HL-60 (cell line): ENCODE measurements around the gene KCNH1.

Source experiments
- DNase-seq, 2 experiments: peaks; one replicate each; pipeline ENCODE4 v3.0.0-alpha.2; 2010 to 2020; ENCODE audit warnings: low read depth in 1 of 2, low spot score in 1 of 2
- H3K27ac ChIP-seq: fragments of 250-450 bp; sonication (Bioruptor Pico); replicated peaks from 2 replicates; pipeline ENCODE4 v1.5.1; 2020; ENCODE audit warnings: mild to moderate bottlenecking, moderate library complexity
- H3K27me3 ChIP-seq: fragments of 250-450 bp; sonication (Bioruptor Pico); 2 replicates; pipeline ENCODE4 v1.5.1; 2021; ENCODE audit warnings: mild to moderate bottlenecking, moderate library complexity; ENCODE audit not compliant: insufficient read depth, poor library complexity, severe bottlenecking
- H3K4me3 ChIP-seq: replicated peaks from 2 replicates; pipeline ENCODE4 v1.5.1; 2011; ENCODE audit warnings: mild to moderate bottlenecking, control low read depth, low read length; ENCODE audit not compliant: insufficient read depth
- GABPA ChIP-seq: IDR thresholded peaks from 2 replicates; pipeline ENCODE4 v1.6.1; 2012; ENCODE audit warnings: low read depth
- POLR2AphosphoS5 ChIP-seq: IDR thresholded peaks from 2 replicates; pipeline ENCODE4 v1.6.1; 2012; ENCODE audit warnings: low read depth
- SPI1 ChIP-seq: IDR thresholded peaks from 2 replicates; pipeline ENCODE4 v1.6.1; 2012; ENCODE audit warnings: low read depth, mild to moderate bottlenecking, borderline replicate concordance
- TF ChIP-seq, protein P1 (sequence below): IDR thresholded peaks from 2 replicates; pipeline ENCODE4 v1.6.1; 2012; ENCODE audit warnings: low read depth; ENCODE audit not compliant: insufficient replicate concordance
- TF ChIP-seq, protein P2 (sequence below): IDR thresholded peaks from one replicate; pipeline ENCODE4 v1.5.1; 2011; ENCODE audit warnings: low read length, control low read depth, inconsistent platforms; ENCODE audit not compliant: insufficient read depth

KCNH1 gene

GRCh38 chr1:210674151-210674550, 459.8 kb downstream of the KCNH1 start:
- Histone ChIP-seq H3K27ac (no peak overlapping the region), H3K4me3 (no peak overlapping the region), H3K27me3 (no peaks in the 10 kb centered on the region)
- TF ChIP-seq POLR2AphosphoS5, result no peak
- TF ChIP-seq SPI1, result no peak
- TF ChIP-seq, protein P1, sequence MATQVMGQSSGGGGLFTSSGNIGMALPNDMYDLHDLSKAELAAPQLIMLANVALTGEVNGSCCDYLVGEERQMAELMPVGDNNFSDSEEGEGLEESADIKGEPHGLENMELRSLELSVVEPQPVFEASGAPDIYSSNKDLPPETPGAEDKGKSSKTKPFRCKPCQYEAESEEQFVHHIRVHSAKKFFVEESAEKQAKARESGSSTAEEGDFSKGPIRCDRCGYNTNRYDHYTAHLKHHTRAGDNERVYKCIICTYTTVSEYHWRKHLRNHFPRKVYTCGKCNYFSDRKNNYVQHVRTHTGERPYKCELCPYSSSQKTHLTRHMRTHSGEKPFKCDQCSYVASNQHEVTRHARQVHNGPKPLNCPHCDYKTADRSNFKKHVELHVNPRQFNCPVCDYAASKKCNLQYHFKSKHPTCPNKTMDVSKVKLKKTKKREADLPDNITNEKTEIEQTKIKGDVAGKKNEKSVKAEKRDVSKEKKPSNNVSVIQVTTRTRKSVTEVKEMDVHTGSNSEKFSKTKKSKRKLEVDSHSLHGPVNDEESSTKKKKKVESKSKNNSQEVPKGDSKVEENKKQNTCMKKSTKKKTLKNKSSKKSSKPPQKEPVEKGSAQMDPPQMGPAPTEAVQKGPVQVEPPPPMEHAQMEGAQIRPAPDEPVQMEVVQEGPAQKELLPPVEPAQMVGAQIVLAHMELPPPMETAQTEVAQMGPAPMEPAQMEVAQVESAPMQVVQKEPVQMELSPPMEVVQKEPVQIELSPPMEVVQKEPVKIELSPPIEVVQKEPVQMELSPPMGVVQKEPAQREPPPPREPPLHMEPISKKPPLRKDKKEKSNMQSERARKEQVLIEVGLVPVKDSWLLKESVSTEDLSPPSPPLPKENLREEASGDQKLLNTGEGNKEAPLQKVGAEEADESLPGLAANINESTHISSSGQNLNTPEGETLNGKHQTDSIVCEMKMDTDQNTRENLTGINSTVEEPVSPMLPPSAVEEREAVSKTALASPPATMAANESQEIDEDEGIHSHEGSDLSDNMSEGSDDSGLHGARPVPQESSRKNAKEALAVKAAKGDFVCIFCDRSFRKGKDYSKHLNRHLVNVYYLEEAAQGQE, result no peak
- TF ChIP-seq, protein P2, sequence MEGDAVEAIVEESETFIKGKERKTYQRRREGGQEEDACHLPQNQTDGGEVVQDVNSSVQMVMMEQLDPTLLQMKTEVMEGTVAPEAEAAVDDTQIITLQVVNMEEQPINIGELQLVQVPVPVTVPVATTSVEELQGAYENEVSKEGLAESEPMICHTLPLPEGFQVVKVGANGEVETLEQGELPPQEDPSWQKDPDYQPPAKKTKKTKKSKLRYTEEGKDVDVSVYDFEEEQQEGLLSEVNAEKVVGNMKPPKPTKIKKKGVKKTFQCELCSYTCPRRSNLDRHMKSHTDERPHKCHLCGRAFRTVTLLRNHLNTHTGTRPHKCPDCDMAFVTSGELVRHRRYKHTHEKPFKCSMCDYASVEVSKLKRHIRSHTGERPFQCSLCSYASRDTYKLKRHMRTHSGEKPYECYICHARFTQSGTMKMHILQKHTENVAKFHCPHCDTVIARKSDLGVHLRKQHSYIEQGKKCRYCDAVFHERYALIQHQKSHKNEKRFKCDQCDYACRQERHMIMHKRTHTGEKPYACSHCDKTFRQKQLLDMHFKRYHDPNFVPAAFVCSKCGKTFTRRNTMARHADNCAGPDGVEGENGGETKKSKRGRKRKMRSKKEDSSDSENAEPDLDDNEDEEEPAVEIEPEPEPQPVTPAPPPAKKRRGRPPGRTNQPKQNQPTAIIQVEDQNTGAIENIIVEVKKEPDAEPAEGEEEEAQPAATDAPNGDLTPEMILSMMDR, result no peak
- TF ChIP-seq GABPA, result no peak
- no peak for DNase-seq

DNA sequence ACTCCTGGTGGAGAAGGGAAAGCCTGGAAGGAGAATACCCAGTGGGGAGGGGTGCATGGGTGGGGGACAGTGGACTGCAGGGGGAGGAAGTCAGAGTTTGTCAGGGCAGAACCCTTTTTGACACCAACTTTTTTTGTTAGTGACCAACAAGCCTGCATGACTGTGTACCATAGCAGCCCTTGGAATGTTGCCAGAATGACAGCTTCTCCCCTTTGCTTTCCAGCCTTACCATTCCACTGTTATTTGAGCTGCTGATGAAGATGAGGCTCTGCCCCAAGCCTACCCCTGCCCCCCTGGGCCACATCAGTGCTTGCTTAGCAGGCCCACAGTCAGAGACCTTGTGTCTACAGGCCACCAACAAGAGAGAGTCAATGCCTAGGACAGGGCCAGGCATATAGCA, 464.0 kb downstream of the KCNH1 start:
- H3K27me3 ChIP-seq, result no peaks in the 10 kb centered on the region
- no peak for DNase-seq
- no peak for TF ChIP-seq SPI1
- TF ChIP-seq, protein P2, result no peak
- TF ChIP-seq, protein P1, result no peak
- TF ChIP-seq POLR2AphosphoS5, result no peak
- no peak for TF ChIP-seq GABPA
- no peak overlapping the region for H3K4me3 ChIP-seq
- no peak overlapping the region for H3K27ac ChIP-seq

DNA sequence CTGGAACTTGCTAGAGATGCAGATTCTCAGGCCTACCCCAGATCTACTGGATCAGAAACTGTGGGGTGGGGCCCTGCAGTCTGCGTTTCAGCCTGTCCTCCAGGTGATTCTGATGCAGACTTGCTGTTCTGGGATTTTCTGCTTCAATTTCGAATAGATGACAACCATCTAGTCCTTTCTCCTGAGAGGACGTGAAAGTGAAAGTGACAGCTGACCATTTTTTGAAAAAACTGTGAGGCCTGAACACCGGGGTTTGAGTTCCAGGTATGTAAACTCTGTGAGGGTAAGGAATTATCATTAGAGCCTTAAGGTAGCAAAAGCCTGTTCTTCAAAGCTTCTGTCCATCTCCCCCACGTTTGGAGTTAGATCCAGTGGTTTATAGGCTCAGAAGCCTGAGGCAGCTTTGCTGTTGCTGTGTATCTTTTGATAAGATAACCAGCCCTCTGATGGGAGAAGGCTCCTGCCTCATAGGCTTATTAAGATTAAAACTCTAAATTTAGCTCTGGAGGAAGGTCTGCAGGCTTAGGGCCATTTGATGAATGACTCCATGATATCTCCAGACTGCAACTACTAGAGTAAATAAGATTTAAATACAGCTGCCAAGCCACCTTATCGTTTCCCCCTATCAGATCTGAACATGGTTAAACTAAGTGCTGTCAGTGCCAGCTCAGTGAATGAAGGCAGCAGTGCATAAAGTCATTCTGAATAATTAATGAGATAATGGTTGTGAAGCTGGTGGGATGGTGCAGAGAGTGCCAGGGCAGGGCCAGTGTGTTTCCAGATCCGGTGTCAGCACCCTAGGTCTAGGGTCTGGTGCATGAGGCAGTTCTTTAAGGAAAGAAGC, 470.0 kb downstream of the KCNH1 start:
- H3K27me3 ChIP-seq, result no peaks in the 10 kb centered on the region
- no peak overlapping the region for H3K4me3 ChIP-seq
- DNase-seq, result no peak
- H3K27ac ChIP-seq, result no peak overlapping the region
- TF ChIP-seq POLR2AphosphoS5 (no peak), GABPA (no peak), SPI1 (no peak)
- TF ChIP-seq, protein P1, result no peak
- TF ChIP-seq, protein P2, result no peak
